ENCODE measurements around the gene HSP90AB1.
A peak's percentile ranks its signal among the peaks of the same experiment; 100 is the strongest.

HSP90AB1 gene

DNA sequence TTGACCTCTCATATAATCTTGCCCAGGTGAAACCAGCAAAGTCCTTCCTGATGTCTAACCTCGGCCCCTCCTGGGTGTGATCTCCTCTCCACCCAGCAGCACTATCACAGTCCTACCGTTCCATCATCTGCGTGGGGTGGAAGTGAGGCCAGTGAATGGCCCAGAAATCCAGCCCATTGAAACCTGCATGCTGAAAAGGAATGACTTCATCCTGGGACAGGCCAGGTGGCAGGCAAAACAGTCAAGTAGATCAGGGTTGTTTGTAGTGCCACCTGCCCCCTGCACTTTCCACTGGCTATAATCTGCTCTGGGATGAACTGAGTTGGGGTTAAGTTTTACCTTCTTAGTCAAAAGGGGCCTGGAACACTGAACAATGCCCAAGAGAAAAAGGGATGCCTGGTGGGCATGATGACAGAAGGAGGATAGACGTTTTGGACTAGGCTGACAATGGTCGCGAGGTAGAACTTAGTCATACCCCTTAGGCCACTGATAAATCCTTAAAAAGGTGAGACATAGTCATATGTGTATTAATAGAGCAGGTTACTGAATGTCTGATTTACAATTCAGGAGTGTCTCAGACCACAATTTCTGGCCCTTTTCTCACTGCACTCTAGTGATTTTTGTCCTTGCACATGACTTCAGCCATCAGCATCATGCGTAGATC lies 8.1 kb upstream of the HSP90AB1 start:
- H4K20me1 ChIP-seq (ENCODE audit: insufficient read depth, low read length): peaks cover 3% of the 10 kb centered on the region; the same call in 1 of the 2 replicates
- H3K27ac ChIP-seq (ENCODE audit: low read length): no peak overlapping the region
- no peaks in the 10 kb centered on the region for H3K9me3 ChIP-seq (ENCODE audit: insufficient read depth, low read length)
- H3K79me2 ChIP-seq (ENCODE audit: low read length): no peaks in the 10 kb centered on the region
- TF ChIP-seq EZH2phosphoT487 (IDR thresholded peaks at IDR 0.05; ENCODE audit: low read depth): no peak
- TF ChIP-seq, protein P1, sequence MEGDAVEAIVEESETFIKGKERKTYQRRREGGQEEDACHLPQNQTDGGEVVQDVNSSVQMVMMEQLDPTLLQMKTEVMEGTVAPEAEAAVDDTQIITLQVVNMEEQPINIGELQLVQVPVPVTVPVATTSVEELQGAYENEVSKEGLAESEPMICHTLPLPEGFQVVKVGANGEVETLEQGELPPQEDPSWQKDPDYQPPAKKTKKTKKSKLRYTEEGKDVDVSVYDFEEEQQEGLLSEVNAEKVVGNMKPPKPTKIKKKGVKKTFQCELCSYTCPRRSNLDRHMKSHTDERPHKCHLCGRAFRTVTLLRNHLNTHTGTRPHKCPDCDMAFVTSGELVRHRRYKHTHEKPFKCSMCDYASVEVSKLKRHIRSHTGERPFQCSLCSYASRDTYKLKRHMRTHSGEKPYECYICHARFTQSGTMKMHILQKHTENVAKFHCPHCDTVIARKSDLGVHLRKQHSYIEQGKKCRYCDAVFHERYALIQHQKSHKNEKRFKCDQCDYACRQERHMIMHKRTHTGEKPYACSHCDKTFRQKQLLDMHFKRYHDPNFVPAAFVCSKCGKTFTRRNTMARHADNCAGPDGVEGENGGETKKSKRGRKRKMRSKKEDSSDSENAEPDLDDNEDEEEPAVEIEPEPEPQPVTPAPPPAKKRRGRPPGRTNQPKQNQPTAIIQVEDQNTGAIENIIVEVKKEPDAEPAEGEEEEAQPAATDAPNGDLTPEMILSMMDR (IDR thresholded peaks at IDR 0.05; ENCODE audit: low read depth, low read length): no peak
- H2AFZ ChIP-seq (ENCODE audit: low read depth, low read length): no peak overlapping the region
- H3K36me3 ChIP-seq (replicated peaks; ENCODE audit: low read depth, low read length): peaks cover 12% of the 10 kb centered on the region
- H3K4me2 ChIP-seq (ENCODE audit: low read length): 0 out of 2 replicates have a peak overlapping the region, but pooled peaks have one; percentile 87
- H3K4me3 ChIP-seq (ENCODE audit: low read length): no peak overlapping the region; the same call in 1 of the 2 replicates
- peaks cover 17% of the 10 kb centered on the region for H3K4me1 ChIP-seq (ENCODE audit: low read length)
- H3K27me3 ChIP-seq (ENCODE audit: low read depth, low read length): no peaks in the 10 kb centered on the region
- H3K9ac ChIP-seq (ENCODE audit: low read length): 0 out of 2 replicates have a peak overlapping the region, but pooled peaks have one; percentile 71

DNA sequence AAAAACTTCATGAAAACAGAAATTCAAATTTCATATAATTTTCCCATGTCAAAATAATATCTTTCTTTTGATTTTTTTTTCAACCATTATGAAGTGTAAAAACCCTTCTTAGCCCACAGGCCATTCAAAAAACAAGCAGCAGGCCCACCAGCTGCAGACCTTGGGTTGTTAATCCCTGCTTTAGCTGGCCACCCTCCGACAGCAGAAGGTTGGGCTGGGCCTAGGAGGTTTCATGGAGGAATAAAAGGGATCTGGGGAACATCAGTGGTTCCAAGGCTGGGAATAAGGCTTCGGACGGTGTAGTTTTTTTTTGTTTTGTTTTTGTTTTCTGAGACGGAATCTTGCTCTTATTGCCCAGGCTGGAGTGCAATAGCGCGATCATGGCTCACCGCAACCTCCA lies 3.6 kb upstream of the HSP90AB1 start:
- no peaks in the 10 kb centered on the region for H3K27me3 ChIP-seq (ENCODE audit: low read depth, low read length)
- peaks cover 14% of the 10 kb centered on the region for H4K20me1 ChIP-seq (ENCODE audit: insufficient read depth, low read length)
- peaks cover 26% of the 10 kb centered on the region for H3K79me2 ChIP-seq (ENCODE audit: low read length)
- peaks cover 15% of the 10 kb centered on the region for H3K4me1 ChIP-seq (ENCODE audit: low read length)
- TF ChIP-seq, protein P1 (IDR thresholded peaks at IDR 0.05; ENCODE audit: low read depth, low read length): no peak
- TF ChIP-seq EZH2phosphoT487 (IDR thresholded peaks at IDR 0.05; ENCODE audit: low read depth): no peak
- H3K27ac ChIP-seq (ENCODE audit: low read length): no peak overlapping the region
- H3K4me3 ChIP-seq (ENCODE audit: low read length): no peak overlapping the region
- H3K4me2 ChIP-seq (ENCODE audit: low read length): no peak overlapping the region
- no peaks in the 10 kb centered on the region for H3K9me3 ChIP-seq (ENCODE audit: insufficient read depth, low read length)
- H3K36me3 ChIP-seq (replicated peaks; ENCODE audit: low read depth, low read length): peaks cover 13% of the 10 kb centered on the region
- no peak overlapping the region for H3K9ac ChIP-seq (ENCODE audit: low read length)
- H2AFZ ChIP-seq (ENCODE audit: low read depth, low read length): no peak overlapping the region

DNA sequence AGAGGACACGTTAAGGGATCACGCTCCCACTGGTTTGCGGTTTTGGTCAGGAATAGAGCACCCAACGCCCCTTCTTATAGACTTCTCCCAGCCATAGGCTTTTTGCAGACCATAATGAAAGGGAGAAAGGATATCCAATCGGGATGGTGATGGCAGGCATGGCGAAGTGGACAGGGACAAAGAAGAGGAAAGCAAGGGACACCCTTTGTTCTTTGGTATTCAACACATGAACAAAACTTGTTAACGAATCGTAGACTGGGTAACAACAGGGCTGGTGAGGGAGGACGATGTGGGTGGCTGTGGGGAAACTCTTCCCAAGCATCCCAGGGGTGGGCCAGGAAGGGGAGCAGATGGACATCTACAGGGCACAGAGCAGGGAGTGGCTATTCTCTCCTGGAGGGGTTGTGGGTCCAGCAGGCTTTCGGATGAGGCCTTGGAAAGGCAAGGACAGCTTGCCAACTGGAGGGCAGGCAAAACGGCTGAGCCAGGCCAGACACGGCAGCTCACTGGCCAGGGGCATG lies 1.4 kb upstream of the HSP90AB1 start:
- peak overlapping the region; percentile 99 for H3K9ac ChIP-seq (ENCODE audit: low read length)
- peaks cover 47% of the 10 kb centered on the region for H3K79me2 ChIP-seq (ENCODE audit: low read length)
- H3K9me3 ChIP-seq (ENCODE audit: insufficient read depth, low read length): no peaks in the 10 kb centered on the region
- H4K20me1 ChIP-seq (ENCODE audit: insufficient read depth, low read length): peaks cover 35% of the 10 kb centered on the region
- TF ChIP-seq EZH2phosphoT487 (IDR thresholded peaks at IDR 0.05; ENCODE audit: low read depth): no peak
- TF ChIP-seq, protein P1 (IDR thresholded peaks at IDR 0.05; ENCODE audit: low read depth, low read length): no peak
- peaks cover 32% of the 10 kb centered on the region for H3K36me3 ChIP-seq (replicated peaks; ENCODE audit: low read depth, low read length)
- peak overlapping the region; percentile 92 for H3K4me2 ChIP-seq (ENCODE audit: low read length)
- peaks cover 22% of the 10 kb centered on the region for H3K4me1 ChIP-seq (ENCODE audit: low read length)
- H3K27me3 ChIP-seq (ENCODE audit: low read depth, low read length): no peaks in the 10 kb centered on the region
- H3K4me3 ChIP-seq (ENCODE audit: low read length): peak overlapping the region; percentile 92
- no peak overlapping the region for H2AFZ ChIP-seq (ENCODE audit: low read depth, low read length)
- H3K27ac ChIP-seq (ENCODE audit: low read length): peak overlapping the region; percentile 87

DNA sequence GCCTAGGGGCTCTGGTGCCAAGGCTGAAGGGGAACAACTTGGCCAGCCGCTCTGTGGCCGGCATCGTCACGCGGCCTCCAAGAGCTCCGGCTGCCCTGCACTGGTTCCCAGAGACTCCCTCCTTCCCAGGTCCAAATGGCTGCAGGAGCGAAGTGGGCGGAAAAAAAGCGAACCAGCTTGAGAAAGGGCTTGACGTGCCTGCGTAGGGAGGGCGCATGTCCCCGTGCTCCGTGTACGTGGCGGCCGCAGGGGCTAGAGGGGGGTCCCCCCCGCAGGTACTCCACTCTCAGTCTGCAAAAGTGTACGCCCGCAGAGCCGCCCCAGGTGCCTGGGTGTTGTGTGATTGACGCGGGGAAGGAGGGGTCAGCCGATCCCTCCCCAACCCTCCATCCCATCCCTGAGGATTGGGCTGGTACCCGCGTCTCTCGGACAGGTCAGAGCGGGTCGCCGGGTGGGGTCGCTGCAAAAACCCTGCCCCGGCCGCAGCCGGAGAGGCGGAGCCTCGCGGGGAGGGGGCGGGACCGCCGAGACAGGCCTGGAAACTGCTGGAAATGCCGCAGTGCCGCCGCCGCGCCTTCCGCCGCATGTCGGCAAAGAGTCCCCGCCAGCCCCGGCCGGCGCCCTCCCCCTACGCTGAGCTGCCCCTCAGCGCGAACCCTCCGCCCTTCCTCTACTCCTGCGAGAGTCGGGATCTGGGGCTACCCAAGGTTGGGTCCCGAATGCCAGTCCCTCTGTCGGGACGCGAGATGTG lies 814 bp upstream of the HSP90AB1 start:
- peaks cover 22% of the 10 kb centered on the region for H3K4me1 ChIP-seq (ENCODE audit: low read length)
- peak overlapping the region; percentile 92 for H3K4me2 ChIP-seq (ENCODE audit: low read length)
- H3K27me3 ChIP-seq (ENCODE audit: low read depth, low read length): no peaks in the 10 kb centered on the region
- TF ChIP-seq EZH2phosphoT487 (IDR thresholded peaks at IDR 0.05; ENCODE audit: low read depth): no peak
- TF ChIP-seq, protein P1 (IDR thresholded peaks at IDR 0.05; ENCODE audit: low read depth, low read length): peak; percentile 67
- H3K27ac ChIP-seq (ENCODE audit: low read length): peak overlapping the region; percentile 87
- peak overlapping the region; percentile 44; the same call in 1 of the 2 replicates for H2AFZ ChIP-seq (ENCODE audit: low read depth, low read length)
- peaks cover 39% of the 10 kb centered on the region for H3K36me3 ChIP-seq (replicated peaks; ENCODE audit: low read depth, low read length)
- H3K79me2 ChIP-seq (ENCODE audit: low read length): peaks cover 54% of the 10 kb centered on the region
- H3K9ac ChIP-seq (ENCODE audit: low read length): peak overlapping the region; percentile 99
- H4K20me1 ChIP-seq (ENCODE audit: insufficient read depth, low read length): peaks cover 41% of the 10 kb centered on the region
- no peaks in the 10 kb centered on the region for H3K9me3 ChIP-seq (ENCODE audit: insufficient read depth, low read length)
- H3K4me3 ChIP-seq (ENCODE audit: low read length): peak overlapping the region; percentile 92
